GM19397 (cell line): ENCODE measurements around the gene EFHC2.
"Not testable (repeated sequence)": the region's sequence is repeated elsewhere in the genome, so short reads cannot be mapped to it uniquely, and the experiment has no call there.

Experiments
- ATAC-seq: cut with Tn5 transposase; IDR thresholded peaks from one replicate; pipeline ENCODE4 v1.9.1; 2021; ENCODE audit warnings: mild to moderate bottlenecking, moderate library complexity; ENCODE audit not compliant: unreplicated experiment

EFHC2 gene

DNA sequence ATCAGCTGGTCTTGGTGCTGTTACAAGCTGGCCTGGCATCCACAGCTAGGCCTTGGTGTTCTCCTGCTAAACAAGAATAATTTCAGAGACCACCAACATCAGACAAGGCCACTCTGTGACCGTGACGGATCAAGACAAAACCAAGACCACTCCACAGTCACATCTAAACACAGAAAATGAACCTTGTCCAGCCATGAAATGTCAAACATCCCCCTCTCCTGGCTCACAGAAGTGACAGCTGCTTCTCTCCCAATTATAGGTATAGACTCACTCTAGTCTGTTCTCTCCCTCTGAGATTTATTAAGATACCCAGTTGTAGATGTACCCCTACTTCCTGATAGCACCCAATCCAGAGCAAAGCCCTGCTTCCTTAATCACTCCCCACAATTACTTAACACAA lies 40.4 kb downstream of the EFHC2 start:
- no peak for ATAC-seq

DNA sequence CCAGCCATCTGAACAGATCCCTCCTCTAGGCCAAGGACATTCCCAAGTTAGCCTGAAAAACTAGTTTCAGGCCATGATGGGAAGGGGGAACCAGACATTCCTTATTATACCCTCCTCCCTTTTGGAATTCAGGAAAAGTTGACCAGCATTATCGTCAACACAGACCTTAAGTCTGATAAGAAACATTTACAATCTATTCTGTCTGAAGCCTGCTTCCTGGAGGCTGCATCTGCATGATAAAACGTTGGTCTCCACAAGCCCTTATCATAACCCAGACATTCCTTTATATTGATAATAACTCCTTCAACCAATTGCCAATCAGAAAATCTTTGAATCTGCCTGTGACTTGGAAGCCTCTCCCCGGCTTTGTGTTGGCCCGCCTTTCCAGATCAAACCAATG lies 44.3 kb downstream of the EFHC2 start:
- no peak for ATAC-seq

DNA sequence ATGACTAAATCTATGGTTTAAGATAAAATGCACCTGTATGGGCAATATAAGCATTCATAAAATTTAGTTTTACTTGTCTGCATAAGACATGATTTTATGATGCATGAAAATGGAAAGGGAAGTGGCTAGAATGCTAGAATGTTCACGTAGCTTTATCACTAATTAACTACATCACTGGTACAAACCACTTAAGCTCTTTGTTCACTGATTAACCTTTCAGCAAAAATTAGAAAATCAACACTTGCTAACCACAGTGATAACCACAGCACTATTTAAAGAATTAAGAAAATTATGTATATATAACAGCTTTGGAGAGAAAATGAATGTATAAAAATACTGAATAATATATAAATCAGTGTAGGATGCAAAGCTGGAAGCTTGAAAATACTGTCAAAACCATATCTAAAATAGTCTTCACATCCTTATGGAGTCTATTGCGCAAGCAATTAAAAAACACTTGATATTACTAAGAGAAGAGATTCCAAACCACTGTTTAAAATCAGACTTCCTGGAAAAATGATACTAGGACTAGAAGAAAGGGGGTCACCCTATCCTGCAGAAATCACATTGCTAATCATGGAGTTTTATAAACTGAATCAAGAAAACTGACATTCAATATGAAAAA lies 51.9 kb downstream of the EFHC2 start:
- ATAC-seq, result peak; percentile 47

DNA sequence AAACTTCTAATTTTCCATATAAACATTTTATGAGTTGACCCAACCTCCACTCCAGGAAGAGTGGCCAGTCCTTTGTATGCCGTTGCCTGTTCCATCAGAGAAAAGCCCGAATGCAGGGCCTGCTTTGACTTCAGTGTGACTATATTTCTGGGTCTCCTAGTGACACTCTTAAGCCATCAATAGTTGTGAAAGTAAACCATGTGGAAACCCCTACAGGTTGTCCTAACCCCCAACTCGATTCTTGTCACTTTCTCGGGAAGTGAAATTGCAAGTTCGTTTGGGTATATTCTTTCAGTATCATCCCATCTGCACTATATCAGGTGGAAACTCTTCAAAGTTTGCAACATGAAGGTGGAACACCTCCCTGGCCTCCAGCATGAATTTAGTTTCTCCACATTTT lies 52.8 kb downstream of the EFHC2 start:
- ATAC-seq, result no peak

DNA sequence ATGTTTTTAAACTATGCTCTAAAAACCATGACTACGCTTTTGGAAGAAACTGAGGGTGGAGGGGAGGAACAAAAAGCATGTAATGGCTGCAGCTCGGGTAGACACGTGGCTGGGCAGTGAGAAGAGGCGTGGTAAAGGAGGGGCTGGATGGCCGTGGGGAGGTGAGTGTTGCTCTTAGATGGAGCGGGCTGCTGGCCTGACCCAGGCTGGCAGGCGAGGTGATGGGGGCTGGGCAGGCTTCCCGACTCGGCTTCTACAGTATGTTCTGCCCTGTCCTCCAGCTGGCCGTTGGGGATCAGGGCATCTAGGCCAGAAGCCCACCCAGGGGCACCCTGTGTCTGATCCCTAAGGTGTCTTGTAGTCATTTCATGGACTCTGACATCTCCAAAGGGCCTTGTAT lies 60.7 kb downstream of the EFHC2 start:
- no peak for ATAC-seq

DNA sequence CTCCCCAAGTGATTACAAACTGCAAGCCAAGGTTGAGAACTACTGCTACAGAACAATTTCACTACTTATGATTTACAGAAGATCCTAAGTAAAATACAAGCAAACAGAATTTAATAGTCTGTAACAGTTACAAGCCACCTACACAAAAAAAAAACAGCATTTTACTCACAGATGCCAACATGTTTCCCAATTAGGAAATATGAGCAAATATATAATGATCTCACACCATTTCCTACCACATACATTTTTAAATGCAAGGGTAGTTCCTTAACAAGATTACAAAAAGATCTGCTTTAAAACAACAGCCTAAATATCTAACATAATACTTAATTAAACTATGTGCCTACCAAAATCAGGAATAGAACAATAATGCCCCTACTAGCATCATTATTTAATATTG lies 63.4 kb downstream of the EFHC2 start:
- no peak for ATAC-seq

DNA sequence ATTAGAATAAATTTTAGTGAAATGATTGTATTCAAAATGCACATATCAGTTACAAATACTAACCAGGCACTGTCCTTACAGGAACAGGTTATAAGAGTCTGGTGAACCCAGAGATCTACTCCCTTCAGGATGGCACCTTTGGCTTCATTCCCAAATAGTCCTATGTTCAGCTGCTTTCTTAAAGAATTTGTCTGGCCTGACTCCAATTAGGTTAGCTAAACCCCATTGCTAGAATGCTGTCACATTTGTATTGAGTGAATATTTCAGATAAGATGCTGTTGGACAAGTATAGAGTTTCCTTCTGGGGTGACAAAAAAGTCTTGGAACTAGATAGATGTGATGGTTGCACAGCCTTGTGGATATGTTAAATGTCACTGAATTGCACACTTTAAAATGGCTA lies 69.4 kb downstream of the EFHC2 start:
- no peak for ATAC-seq

DNA sequence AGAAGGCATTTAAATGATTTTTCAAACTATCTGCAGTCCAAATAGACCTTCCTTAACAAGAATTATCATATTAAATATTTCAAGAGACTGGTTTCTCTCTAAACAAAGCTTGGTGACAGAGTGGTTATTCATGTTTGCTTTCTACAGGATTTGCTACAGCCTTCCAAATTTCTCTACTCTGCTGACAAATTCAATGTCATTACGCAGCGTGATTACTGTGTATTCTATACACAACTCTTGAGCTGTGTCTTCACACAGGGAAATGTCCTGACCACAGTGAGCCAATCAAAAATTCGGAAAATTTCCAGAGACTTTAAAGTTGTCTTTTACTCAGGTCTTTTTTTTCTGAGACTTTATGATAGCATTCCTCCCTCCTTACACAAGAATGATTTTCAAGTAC lies 75.6 kb downstream of the EFHC2 start:
- ATAC-seq, result no peak

DNA sequence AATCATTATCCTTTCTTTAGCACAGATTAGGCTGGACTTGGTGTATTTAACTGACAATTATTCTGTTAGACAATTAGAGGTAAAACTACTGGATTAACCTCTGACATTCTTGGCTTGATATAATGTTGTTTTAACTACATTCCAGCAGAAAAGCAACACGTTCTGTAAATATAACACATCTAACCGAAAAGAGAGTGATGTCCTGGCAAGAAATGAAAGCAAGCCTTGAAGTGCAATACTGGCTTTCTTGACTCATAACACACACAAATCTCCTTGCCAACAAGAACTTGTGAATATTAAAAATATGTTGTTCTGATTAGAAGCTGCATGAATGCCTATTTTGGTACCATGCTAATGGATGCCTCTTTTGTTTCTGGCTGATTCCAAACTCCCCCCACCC lies 76.4 kb downstream of the EFHC2 start:
- no peak for ATAC-seq

DNA sequence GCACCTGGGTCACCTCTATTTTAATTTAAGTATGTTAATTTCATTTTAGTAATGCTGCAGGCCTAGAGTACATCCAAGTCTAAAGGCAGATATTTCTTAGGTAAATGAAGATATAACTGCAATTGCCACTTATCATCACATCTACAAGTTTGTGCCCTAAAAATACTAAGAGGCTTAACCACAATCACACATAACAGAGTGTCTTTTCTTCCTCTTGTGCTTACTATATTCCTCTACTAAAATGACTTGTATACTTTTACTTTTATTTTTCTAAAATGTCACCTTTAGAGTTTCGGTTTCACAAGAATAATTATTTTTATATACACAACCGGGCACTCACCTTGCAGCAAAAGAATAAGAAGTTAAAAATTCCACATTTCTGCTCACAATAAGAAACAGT lies 77.9 kb downstream of the EFHC2 start:
- ATAC-seq, result no peak

DNA sequence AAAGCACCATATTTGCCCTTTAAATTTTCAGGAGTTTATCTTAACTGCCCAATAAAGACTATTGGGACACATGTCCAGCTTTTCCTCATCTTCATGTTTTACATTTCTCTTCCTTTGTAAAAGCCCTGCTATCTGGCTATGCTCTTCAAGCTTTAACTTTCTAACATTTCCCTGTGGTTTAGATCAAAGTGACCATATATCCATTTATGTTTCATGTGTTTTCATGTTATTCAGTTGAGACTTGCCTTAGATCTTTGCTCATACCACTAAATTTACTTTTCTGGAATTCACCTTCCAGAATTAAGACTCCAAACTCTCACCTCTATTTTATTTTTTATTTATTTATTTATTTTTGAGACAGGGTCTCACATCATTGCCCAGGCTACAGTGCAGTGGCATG lies 78.5 kb downstream of the EFHC2 start:
- ATAC-seq, result no peak

DNA sequence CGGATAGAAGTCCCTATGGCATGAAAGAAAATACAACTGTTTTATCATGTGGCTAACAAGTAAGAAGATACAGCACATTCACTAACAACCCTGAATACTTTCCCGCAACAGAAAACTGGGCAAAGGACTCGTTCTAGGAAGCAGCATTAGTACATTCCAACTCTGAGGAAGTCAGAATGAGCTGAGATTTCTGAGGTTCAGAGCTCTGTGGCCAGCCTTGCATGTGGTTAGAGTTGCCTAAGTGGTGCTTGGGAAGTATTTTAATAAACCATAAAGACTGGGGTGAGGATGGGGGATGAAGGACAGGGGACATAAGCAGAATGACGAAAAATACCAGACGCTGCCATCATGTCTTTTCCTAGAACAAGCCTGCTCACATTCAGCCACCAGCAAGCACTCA lies 82.2 kb downstream of the EFHC2 start:
- ATAC-seq, result no peak

DNA sequence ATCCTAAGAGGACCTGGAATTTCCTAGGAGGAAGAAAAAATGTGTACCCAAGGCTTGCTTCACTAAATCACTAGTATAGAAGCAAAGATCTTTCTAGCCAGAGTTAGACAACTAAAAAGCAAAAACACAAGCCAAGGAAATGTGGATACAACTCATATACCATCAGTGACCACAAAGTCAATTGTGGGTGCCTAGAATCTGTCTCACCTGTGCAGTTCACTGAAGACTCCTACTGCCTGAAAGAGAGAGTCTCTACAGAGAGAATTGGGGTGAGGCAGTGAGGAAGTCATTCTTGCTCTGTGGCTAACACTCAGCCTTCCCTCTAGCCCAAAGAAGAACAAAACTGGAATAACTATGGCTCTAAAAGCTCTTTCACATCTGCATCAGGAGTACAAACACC lies 82.9 kb downstream of the EFHC2 start:
- no peak for ATAC-seq

DNA sequence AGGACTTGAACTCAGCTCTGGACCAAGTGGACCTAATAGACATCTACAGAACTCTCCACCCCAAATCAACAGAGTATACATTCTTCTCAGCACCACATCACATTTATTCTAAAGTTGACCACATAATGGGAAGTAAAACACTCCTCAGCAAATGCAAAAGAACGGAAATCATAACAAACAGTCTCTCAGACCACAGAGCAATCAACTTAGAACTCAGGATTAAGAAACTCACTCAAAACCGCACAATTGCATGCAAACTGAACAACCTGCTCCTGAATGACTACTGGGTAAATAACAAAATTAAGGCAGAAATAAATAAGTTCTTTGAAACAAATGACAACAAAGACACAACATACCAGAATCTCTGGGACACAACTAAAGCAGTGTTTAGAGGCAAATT lies 87.7 kb downstream of the EFHC2 start:
- ATAC-seq, result not testable (repeated sequence)

DNA sequence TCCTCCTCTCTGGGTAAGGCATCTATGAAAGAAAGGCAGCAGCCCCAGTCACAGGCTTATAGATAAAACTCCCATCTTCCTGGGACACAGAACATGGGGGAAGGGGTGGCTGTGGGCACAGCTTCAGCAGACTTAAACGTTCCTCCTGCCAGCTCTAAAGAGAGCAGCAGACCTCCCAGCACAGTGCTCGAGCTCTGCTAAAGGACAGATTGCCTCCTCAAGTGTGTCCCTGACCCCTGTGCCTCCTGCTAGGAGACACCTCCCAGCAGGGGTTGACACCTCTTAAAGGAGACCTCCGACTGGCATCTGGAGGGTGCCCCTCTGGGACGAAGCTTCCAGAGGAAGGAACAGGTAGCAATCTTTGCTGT lies 89.9 kb downstream of the EFHC2 start:
- no peak for ATAC-seq

DNA sequence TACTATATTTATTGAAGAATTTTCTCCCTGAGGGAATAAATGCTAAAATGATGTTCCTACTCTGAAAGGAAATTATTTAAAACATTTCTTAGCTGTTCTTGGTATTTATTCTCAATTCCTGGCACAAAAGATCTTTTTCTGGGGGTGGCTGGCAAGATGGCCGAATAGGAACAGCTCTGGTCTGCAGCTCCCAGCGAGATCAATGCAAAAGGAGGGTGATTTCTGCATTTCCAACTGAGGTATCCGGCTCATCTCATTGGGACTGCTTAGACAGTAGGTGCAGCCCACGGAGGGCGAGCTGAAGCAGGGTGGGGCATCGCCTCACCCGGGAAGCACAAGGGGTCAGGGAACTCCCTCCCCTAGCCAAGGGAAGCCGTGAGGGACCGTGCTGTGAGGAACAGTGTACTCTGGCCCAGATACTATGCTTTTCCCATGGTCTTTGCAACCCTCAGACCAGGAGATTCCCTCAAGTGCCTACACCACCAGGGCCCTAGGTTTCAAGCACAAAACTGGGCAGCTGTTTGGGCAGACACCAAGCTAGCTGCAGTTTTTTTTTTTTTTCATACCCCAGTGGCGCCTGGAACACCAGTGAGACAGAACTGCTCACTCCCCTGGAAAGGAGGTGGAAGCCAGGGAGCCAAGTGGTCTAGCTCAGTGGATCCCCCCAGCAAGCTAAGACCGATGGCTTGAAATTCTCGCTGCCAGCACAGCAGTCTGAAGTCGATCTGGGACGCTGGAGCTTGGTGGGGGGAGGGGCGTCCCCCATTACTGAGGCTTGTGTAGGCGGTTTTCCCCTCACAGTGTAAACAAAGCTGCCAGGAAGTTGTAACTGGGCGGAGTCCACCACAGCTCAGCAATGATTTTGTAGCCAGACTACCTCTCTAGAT lies 90.5 kb downstream of the EFHC2 start:
- ATAC-seq, result peak; percentile 95

DNA sequence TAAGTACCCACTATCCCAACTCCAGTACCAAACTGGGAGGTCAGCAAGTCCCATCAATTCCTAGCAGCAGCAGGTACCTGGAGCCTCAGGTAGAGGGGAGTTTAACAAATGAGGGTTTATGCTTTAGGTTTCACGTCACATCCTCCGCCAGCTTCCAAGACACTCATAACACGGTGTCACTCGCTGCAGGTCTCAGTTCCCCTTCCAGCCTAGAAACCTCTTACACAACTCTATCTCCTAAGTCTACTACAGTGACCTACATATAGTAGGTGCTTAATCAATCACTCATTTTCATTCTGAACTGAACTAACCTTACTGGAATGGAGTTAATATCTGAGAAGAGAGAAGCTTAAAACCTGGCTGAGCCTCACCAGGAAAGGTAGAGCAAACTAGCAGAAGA lies 96.0 kb downstream of the EFHC2 start:
- ATAC-seq, result no peak

DNA sequence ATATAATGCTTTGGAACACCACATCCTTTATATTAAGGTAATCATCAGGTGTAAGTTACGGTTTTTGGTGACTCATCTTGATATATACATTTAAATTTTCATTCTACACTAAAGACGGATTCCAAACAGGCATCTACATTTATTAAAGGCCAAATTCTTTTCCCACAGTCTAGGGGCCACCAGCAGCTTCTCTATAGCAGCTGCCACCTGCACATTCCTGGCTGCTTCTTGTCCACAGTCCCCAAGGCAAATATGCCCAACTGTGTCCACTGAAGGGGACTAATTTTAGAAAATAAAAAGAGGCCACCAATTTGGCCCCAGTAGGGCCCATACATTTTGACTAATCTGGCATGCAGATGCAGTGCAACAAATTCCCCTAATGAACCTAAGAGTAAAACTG lies 96.6 kb downstream of the EFHC2 start:
- no peak for ATAC-seq

DNA sequence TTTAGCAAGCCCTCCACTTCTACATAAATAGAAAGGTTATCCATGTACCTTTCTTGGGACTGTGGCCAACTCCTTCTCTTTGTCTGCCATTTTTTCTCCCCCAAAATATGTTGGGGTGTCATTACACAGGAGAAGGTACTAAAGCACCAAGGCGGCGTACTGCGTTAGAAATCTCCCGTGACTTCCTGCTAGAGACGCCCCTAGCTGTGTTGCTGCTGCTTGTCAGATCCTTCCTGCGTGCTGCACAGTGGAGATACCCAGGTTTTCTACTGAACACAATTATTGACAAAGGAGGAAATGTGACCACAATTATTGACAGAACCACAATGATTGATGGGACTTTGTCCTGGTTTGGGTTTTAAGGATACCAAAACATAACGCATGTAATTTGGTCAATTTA lies 97.7 kb downstream of the EFHC2 start:
- ATAC-seq, result no peak

DNA sequence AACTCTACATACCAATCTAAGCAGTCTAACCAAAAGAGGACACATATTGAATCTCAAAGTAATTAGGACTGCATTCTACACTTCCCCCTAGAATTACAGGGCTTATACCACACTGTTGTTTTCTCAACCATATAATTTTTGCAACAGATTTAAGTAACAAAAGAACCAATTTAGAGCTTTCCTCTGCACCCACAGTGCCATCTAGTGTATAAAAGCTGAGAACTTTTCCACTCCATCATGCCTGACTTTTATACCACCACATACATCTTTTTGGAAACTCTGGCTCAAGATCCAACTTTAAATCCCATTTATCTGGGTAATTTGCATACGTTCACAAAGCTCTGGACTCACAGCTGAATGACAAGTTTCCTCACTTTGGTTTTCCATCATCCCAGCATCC lies 99.5 kb downstream of the EFHC2 start:
- ATAC-seq, result no peak

DNA sequence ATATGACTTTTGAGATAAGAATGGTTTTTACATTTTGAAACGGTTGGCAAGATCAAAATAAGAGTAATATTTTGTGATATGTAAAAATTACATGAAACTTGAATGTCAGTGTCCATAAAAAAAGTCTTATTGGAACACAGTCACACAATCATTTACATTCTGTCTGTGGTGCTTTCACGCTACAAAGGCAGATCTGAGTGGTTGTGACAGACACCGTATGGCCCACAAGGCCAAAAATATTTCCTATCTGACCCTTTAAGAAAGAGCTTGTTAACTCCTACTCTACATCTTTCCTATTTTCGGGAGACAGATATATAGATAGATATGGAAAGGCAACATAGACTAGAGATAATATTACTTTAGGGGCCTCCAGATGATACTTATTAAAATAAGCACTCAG lies 101.9 kb downstream of the EFHC2 start:
- no peak for ATAC-seq

DNA sequence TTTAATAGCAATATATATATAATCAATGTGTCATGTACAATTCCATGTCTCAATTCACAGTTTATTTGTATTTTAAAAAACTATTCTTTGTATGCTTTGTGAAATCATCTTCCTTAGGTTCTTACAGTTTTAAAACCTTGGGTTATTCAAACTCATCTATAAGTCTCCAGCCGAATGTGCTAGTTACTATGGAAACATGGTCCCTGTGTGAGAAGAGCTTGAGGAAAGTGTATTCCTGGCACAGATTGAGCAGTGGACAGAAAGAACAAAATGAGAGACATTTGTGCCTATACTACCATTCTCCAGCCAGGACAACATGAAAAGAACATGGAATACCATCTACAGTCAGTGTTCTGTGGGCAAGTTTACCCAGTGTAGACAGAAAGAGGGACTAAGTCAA lies 103.4 kb downstream of the EFHC2 start:
- ATAC-seq, result no peak

DNA sequence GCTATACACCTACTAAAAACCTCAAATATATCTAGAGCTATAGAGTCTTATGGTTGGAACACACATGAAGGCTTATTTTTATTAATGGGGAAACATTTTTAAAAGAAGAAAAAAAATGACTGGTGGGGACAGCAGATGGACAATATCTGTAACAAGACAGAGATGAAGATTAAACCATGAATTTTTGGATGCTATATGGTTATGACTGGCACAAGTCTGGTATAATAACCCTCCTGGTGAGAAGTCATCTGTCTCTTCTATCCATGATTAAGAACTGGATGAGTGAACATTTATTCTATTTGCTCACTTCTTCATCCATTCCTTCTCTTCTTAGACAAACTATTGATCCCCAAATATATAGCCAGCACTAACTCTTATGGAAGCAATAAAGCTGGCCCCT lies 104.4 kb downstream of the EFHC2 start:
- ATAC-seq, result no peak
